A549 (cell line): ENCODE measurements around the gene MUC2.

Source experiments
- BHLHE40 ChIP-seq: IDR thresholded peaks from 2 replicates; pipeline ENCODE4 v1.6.1; 2012; ENCODE audit warnings: low read depth, low read length, inconsistent platforms
- CTCF ChIP-seq: fragments of >200 bp; sonication (Bioruptor Twin); formaldehyde crosslinking; IDR thresholded peaks from 3 replicates; pipeline ENCODE4 v1.5.1; 2016
- EP300 ChIP-seq, 2 experiments: fragments of >200 bp; sonication (Bioruptor Twin); formaldehyde crosslinking; IDR thresholded peaks; 2 replicates in 1 of 2; 3 replicates in 1 of 2; pipeline ENCODE4 v1.6.1; 2016 to 2017
- FOSL2 ChIP-seq, 2 experiments: fragments of 450-650 bp in 1 of 2; fragments of >200 bp in 1 of 2; sonication (Bioruptor Twin) in 1 of 2; formaldehyde crosslinking; IDR thresholded peaks; 2 replicates each; pipeline versions ENCODE4 v1.5.0 to v1.6.1; 2016 to 2020; ENCODE audit warnings: mild to moderate bottlenecking in 1 of 2, moderate library complexity in 1 of 2
- GATA3 ChIP-seq: IDR thresholded peaks from 2 replicates; pipeline ENCODE4 v1.6.1; 2012; ENCODE audit warnings: borderline replicate concordance
- HES2 ChIP-seq: fragments of >200 bp; sonication (Bioruptor Twin); formaldehyde crosslinking; IDR thresholded peaks from 2 replicates; pipeline ENCODE4 v1.6.1; 2016
- POLR2A ChIP-seq: IDR thresholded peaks from 2 replicates; pipeline ENCODE4 v1.6.1; 2012; ENCODE audit warnings: mild to moderate bottlenecking, low read length
- RFX5 ChIP-seq: fragments of 450-650 bp; IDR thresholded peaks from 2 replicates; pipeline ENCODE4 v1.7.1; 2014; ENCODE audit warnings: antibody characterized with exemption, mild to moderate bottlenecking, moderate library complexity
- TP53 ChIP-seq: fragments of 250-450 bp; sonication (Bioruptor Pico); IDR thresholded peaks from 2 replicates; pipeline ENCODE4 v1.5.0; 2021; ENCODE audit warnings: mild to moderate bottlenecking, moderate library complexity
- USF2 ChIP-seq: fragments of 450-650 bp; IDR thresholded peaks from 2 replicates; pipeline ENCODE4 v1.6.1; 2014; ENCODE audit warnings: antibody characterized with exemption
- ZC3H11A ChIP-seq: fragments of 450-650 bp; IDR thresholded peaks from 2 replicates; pipeline ENCODE4 v1.6.1; 2014; ENCODE audit warnings: antibody characterized with exemption, mild to moderate bottlenecking

GRCh38 chr11:1025410-1026162 lies 49.1 kb upstream of the MUC2 start:
- no peak for TF ChIP-seq ZC3H11A
- no peak for TF ChIP-seq CTCF
- TF ChIP-seq USF2 = no peak
- TF ChIP-seq POLR2A = no peak
- TF ChIP-seq EP300 (IDR thresholded peaks at IDR 0.05) = no peak
- no peak for TF ChIP-seq BHLHE40
- TF ChIP-seq HES2 = no peak
- TF ChIP-seq FOSL2 (IDR thresholded peaks at IDR 0.05) = no peak
- no peak for TF ChIP-seq FOSL2 (CRISPR knock-in tag; IDR thresholded peaks at IDR 0.05)
- TF ChIP-seq TP53 (CRISPR knock-in tag) = no peak
- no peak for TF ChIP-seq RFX5
- no peak for TF ChIP-seq GATA3
